Endothelial cell of umbilical vein (primary cell): Measurements from ENCODE around the gene ANKRD18B. TPM values are rescaled to one million over a fixed set of nuclear protein-coding genes. Genes with fewer than 3 reads are reported as not detected.

Experiments used
- BruUV-seq: library from RNA; stranded (reverse); fragments of 400-500 nt; replicated peaks from 2 replicates; lab custom pipeline; 2021; lab: Mats Ljungman, UMichigan
- CTCF ChIA-PET: fragments of 300-600, 350-600 bp; sonication (Branson Sonifier 250); formaldehyde crosslinking; loops from one replicate; lab custom pipeline; 2021; ENCODE audit warnings: antibody characterized with exemption, inconsistent platforms; lab: Charles Lee
- POLR2A ChIA-PET: fragments of 300-600, 350-600 bp; sonication (Branson Sonifier 250); formaldehyde crosslinking; loops from one replicate; lab custom pipeline; 2021; ENCODE audit warnings: antibody characterized with exemption, inconsistent platforms; lab: Charles Lee
- DNase-seq: peaks from one replicate; pipeline ENCODE4 v3.0.0-alpha.2; 2011; ENCODE audit warnings: low read depth, low spot score
- FAIRE-seq: peaks from 2 replicates; lab custom pipeline; 2011; peaks lifted over from hg19 to GRCh38; lab: Jason Lieb, UNC
- H2AFZ ChIP-seq: 2 replicates; pipeline ENCODE4 v1.6.0; 2012; ENCODE audit warnings: low read depth, low read length, control low read depth, inconsistent platforms
- H3K27ac ChIP-seq: 2 replicates; pipeline ENCODE4 v1.5.1; 2011; ENCODE audit warnings: low read depth, mild to moderate bottlenecking, control low read depth, low read length, moderate library complexity; ENCODE audit not compliant: insufficient read depth
- H3K27me3 ChIP-seq, 2 experiments: 2 replicates each; pipeline versions ENCODE4 v1.6.0 to v1.6.1; 2011; ENCODE audit warnings: low read length in 2 of 2, mixed read lengths in 1 of 2; ENCODE audit not compliant: control insufficient read depth in 2 of 2, insufficient read depth in 2 of 2
- H3K36me3 ChIP-seq, 2 experiments: 2 replicates in 1 of 2; 3 replicates in 1 of 2; pipeline ENCODE4 v1.5.1; 2011; ENCODE audit warnings: low read length in 2 of 2, mild to moderate bottlenecking in 1 of 2, moderate library complexity in 1 of 2; ENCODE audit not compliant: control insufficient read depth in 2 of 2, insufficient read depth in 2 of 2; ENCODE audit errors: extremely low read depth in 1 of 2
- H3K4me1 ChIP-seq: 3 replicates; pipeline ENCODE4 v1.5.1; 2011; ENCODE audit warnings: mild to moderate bottlenecking, low read length; ENCODE audit not compliant: control insufficient read depth, insufficient read depth; ENCODE audit errors: extremely low read depth
- H3K4me2 ChIP-seq: 2 replicates; pipeline ENCODE4 v1.6.1; 2011; ENCODE audit warnings: low read length, control low read depth, mixed read lengths; ENCODE audit not compliant: insufficient read depth
- H3K4me3 ChIP-seq, 3 experiments: fragments of 200-600 bp in 1 of 3; sonication (generic), shearing (Covaris generic) in 1 of 3; replicated peaks in 1 of 3; 2 replicates each; pipeline ENCODE4 v1.5.1; 2011 to 2016; ENCODE audit warnings: control low read depth in 3 of 3, low read length in 3 of 3, mild to moderate bottlenecking in 2 of 3, inconsistent platforms in 1 of 3, low read depth in 1 of 3, moderate library complexity in 1 of 3; ENCODE audit not compliant: insufficient read depth in 1 of 3
- H3K79me2 ChIP-seq: 2 replicates; pipeline ENCODE4 v1.6.0; 2012; ENCODE audit warnings: low read length, inconsistent platforms; ENCODE audit not compliant: control insufficient read depth, insufficient read depth
- H3K9ac ChIP-seq: replicated peaks from 2 replicates; pipeline ENCODE3; 2011; ENCODE audit warnings: low read length, control low read depth; ENCODE audit not compliant: insufficient read depth; ENCODE audit errors: extremely low read depth
- H3K9me1 ChIP-seq: replicated peaks from 3 replicates; pipeline ENCODE4 v1.6.0; 2011; ENCODE audit warnings: mild to moderate bottlenecking, low read length; ENCODE audit not compliant: control insufficient read depth, insufficient read depth; ENCODE audit errors: extremely low read depth
- H3K9me3 ChIP-seq: replicated peaks from 2 replicates; pipeline ENCODE4 v1.5.1; 2012; ENCODE audit warnings: low read length, inconsistent platforms; ENCODE audit not compliant: control insufficient read depth, insufficient read depth
- H4K20me1 ChIP-seq: replicated peaks from 2 replicates; pipeline ENCODE3; 2011; ENCODE audit warnings: mild to moderate bottlenecking, low read length; ENCODE audit not compliant: control insufficient read depth, insufficient read depth; ENCODE audit errors: extremely low read depth
- EZH2 ChIP-seq: IDR thresholded peaks from 2 replicates; pipeline ENCODE4 v1.6.1; 2012; ENCODE audit warnings: borderline replicate concordance, low read depth, mild to moderate bottlenecking, moderate library complexity, low read length, inconsistent platforms; ENCODE audit not compliant: severe bottlenecking
- FOS ChIP-seq: IDR thresholded peaks from 2 replicates; pipeline ENCODE4 v1.6.1; 2011; ENCODE audit warnings: mild to moderate bottlenecking, low read length, moderate library complexity, borderline replicate concordance; ENCODE audit not compliant: insufficient read depth
- GATA2 ChIP-seq: IDR thresholded peaks from 2 replicates; pipeline ENCODE4 v1.7.0; 2011; ENCODE audit warnings: low read depth, mild to moderate bottlenecking, moderate library complexity, mixed read lengths, low read length; ENCODE audit not compliant: insufficient read length, insufficient read depth
- JUN ChIP-seq: IDR thresholded peaks from 2 replicates; pipeline ENCODE4 v1.6.1; 2011; ENCODE audit warnings: borderline replicate concordance, low read depth; ENCODE audit not compliant: insufficient read length, insufficient read depth
- MYC ChIP-seq: IDR thresholded peaks from one replicate; pipeline ENCODE4 v1.6.1; 2011; ENCODE audit warnings: mild to moderate bottlenecking, low read depth, low read length
- POLR2A ChIP-seq: IDR thresholded peaks from 2 replicates; pipeline ENCODE4 v1.6.1; 2012; ENCODE audit warnings: low read depth, mild to moderate bottlenecking, control low read depth, low read length
- POLR2AphosphoS5 ChIP-seq: IDR thresholded peaks from 2 replicates; pipeline ENCODE4 v1.6.1; 2012; ENCODE audit warnings: low read depth, mild to moderate bottlenecking, control low read depth, low read length, moderate library complexity; ENCODE audit not compliant: insufficient read depth
- dilution Hi-C: fragments of 300-500 bp; cut with MboI; formaldehyde crosslinking; loops from one replicate; pipeline ENCODE4 v1.15.0; 2019; ENCODE audit warnings: low sequenced_read_pairs; ENCODE audit not compliant: extremely low pct_ligation_motif_present
- intact Hi-C: fragments of 100-400 bp; cut with micrococcal nuclease; formaldehyde crosslinking; loops from one replicate; pipeline ENCODE4 v1.10.0; 2022
- polyA plus RNA-seq, 4 experiments: library from polyadenylated mRNA; depleted of rRNA in 3 of 4; stranded (reverse) in 3 of 4; unstranded in 1 of 4; fragments of >200 nt; gene quantifications; 2 replicates each; pipeline versions ENCODE4 v1.2.1 to v1.2.3, GENCODE V29; 2011 to 2012; ENCODE audit warnings: missing spikeins in 1 of 4
- total RNA-seq: library from RNA; stranded (reverse); gene quantifications from 2 replicates; pipeline ENCODE4 v1.2.3, GENCODE V29; 2021
- TF ChIP-seq, protein P1 (sequence below): IDR thresholded peaks from 2 replicates; pipeline ENCODE4 v1.6.1; 2011; ENCODE audit not compliant: insufficient read depth, insufficient read length
- TF ChIP-seq, protein P2 (sequence below), 2 donors: IDR thresholded peaks; 1 replicate in 1 of 2; 2 replicates in 1 of 2; pipeline ENCODE4 v1.5.1; 2011; ENCODE audit warnings: low read length in 2 of 2, mild to moderate bottlenecking in 2 of 2, moderate library complexity in 2 of 2, control low read depth in 1 of 2, inconsistent platforms in 1 of 2, low read depth in 1 of 2; ENCODE audit not compliant: insufficient read depth in 1 of 2; ENCODE audit errors: extremely low read depth in 1 of 2

Gene ANKRD18B
- total and polyA plus RNA-seq, 2 donors (not counting 3 experiments of a cell fraction or from before 2014, with no cell fraction given) = 1.4 to 10.9 TPM

DNA sequence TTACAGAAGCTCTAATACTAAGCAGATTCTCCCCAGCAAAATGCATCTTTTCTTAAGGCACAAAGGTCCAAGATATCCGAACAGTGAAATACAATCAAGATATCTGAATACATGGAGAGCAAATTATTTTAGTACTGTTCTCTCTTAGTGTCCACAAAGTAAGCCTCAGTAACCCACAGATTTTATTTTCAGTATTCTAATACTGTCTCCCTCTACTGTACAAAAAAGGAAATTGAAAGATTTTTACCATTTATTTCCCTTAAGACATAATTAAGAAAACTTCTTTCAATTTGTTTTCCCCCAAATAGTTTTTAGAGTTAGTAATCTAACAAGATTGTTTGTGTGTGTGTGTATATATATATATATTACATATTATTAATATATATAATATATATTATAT lies 25.7 kb upstream of the ANKRD18B start:
- no peak overlapping the region for H3K4me2 ChIP-seq
- no peak overlapping the region for H2AFZ ChIP-seq
- H4K20me1 ChIP-seq = no peaks in the 10 kb centered on the region
- dilution Hi-C loops (no loop called here), intact Hi-C loops (no loop called here)
- no peaks in the 10 kb centered on the region for H3K9me3 ChIP-seq
- H3K27me3 ChIP-seq = no peaks in the 10 kb centered on the region
- TF ChIP-seq, protein P1, sequence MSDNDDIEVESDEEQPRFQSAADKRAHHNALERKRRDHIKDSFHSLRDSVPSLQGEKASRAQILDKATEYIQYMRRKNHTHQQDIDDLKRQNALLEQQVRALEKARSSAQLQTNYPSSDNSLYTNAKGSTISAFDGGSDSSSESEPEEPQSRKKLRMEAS = no peak
- no peak for TF ChIP-seq GATA2
- CTCF ChIA-PET = interaction anchor here (0.7 to 0.9 kb wide), 3 partner anchors 19 to 32 kb away, joined by 3 to 4 read pairs (median 3); partner anchors contain the start of gene NOL6
- H3K9me1 ChIP-seq = no peaks in the 10 kb centered on the region
- FAIRE-seq (no peak), DNase-seq (peak; percentile 28)
- H3K36me3 ChIP-seq = no peaks in the 10 kb centered on the region
- BruUV-seq = no TSS peak
- H3K4me3 ChIP-seq = no peak overlapping the region
- POLR2A ChIA-PET = no interaction called here
- peaks cover 3% of the 10 kb centered on the region for H3K4me1 ChIP-seq
- no peaks in the 10 kb centered on the region for H3K79me2 ChIP-seq
- no peak overlapping the region for H3K27ac ChIP-seq
- no peak overlapping the region for H3K9ac ChIP-seq

DNA sequence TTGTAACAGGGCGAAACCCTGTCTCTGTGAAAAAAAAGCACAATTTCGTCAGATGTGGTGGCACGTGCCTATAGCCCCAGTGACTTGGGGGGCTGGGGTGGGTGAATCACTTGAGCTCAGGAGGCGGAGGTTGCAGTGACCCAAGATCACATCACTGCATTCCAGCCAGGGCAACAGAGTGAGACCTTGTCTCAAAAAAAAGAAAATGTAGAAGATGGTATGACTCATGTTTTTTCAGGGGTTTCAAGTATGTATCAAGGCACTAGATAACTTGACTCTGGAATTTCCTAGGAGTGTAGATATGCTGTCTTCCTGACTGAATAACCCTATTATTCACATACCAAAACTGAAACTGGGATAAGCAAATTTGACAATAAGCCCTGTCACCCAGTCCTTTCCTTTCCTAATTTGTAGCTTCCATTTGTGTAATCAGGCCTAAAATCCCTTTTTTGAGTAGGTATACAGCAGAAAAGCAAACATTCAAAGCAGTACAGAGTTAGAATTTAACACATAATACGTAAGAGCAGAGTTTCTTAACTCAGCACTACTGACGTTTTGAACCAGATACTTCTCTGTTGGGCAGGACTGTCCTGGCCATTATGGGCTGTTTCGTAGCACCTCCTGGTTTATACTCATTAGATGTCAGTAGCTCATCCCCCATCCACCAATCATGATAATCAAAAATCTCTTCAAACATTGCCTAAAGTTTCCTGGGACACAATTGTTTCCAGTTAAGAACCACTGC lies 17.3 kb upstream of the ANKRD18B start:
- DNase-seq = peak; percentile 94
- dilution Hi-C loops (no loop called here), intact Hi-C loops (loop anchor here (2.0 kb wide), 1 partner anchor 34 kb away; the partner anchor contains the start of gene NOL6)
- peak; percentile 74 for FAIRE-seq
- Histone ChIP-seq H3K79me2 (peaks cover 2% of the 10 kb centered on the region), H3K4me1 (peaks cover 28% of the 10 kb centered on the region), H4K20me1 (no peaks in the 10 kb centered on the region), H3K9ac (peak overlapping the region; percentile 72), H3K36me3 (no peaks in the 10 kb centered on the region), H3K4me3 (peak overlapping the region in 2 of 3 experiments; percentile 21 to 35), H3K27ac (peak overlapping the region; percentile 91), H3K4me2 (peak overlapping the region; percentile 69), H3K27me3 (no peaks in the 10 kb centered on the region), H2AFZ (peak overlapping the region; percentile 1), H3K9me1 (no peaks in the 10 kb centered on the region), H3K9me3 (no peaks in the 10 kb centered on the region)
- POLR2A ChIA-PET = interaction anchor here (1.0 to 1.4 kb wide), 2 partner anchors 33 to 54 kb away, joined by 3 to 8 read pairs; partner anchors contain the start of gene NOL6
- TSS peak; percentile 82 for BruUV-seq
- CTCF ChIA-PET = interaction anchor here (1.0 to 1.8 kb wide), 3 partner anchors 10 to 54 kb away, joined by 3 to 11 read pairs (median 4); partner anchors contain the start of gene ANKRD18B
- TF ChIP-seq MYC = peak; percentile 45
- TF ChIP-seq, protein P1 = peak; percentile 58
- TF ChIP-seq GATA2 = peak; percentile 89
- no peak for TF ChIP-seq EZH2
- TF ChIP-seq POLR2AphosphoS5 = peak; percentile 82
- TF ChIP-seq JUN = peak; percentile 93
- TF ChIP-seq POLR2A = peak; percentile 58
- TF ChIP-seq, protein P2, sequence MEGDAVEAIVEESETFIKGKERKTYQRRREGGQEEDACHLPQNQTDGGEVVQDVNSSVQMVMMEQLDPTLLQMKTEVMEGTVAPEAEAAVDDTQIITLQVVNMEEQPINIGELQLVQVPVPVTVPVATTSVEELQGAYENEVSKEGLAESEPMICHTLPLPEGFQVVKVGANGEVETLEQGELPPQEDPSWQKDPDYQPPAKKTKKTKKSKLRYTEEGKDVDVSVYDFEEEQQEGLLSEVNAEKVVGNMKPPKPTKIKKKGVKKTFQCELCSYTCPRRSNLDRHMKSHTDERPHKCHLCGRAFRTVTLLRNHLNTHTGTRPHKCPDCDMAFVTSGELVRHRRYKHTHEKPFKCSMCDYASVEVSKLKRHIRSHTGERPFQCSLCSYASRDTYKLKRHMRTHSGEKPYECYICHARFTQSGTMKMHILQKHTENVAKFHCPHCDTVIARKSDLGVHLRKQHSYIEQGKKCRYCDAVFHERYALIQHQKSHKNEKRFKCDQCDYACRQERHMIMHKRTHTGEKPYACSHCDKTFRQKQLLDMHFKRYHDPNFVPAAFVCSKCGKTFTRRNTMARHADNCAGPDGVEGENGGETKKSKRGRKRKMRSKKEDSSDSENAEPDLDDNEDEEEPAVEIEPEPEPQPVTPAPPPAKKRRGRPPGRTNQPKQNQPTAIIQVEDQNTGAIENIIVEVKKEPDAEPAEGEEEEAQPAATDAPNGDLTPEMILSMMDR (IDR thresholded peaks at IDR 0.05; ENCODE audit: extremely low read depth in 1 of 2, insufficient read depth in 1 of 2, low read depth in 1 of 2, low read length in 2 of 2) = no peak
- peak; percentile 97 for TF ChIP-seq FOS
